Fibroblast of villous mesenchyme (primary cell): ENCODE results near the gene CCDC88A. TPM values are rescaled to one million over a fixed set of nuclear protein-coding genes. Genes with fewer than 3 reads are reported as not detected.

Experiments used
- DNase-seq: peaks from one replicate; pipeline ENCODE4 v3.0.0-alpha.2; 2010; ENCODE audit warnings: low read depth
- H3K4me3 ChIP-seq: 2 replicates; pipeline ENCODE4 v1.5.1; 2011; ENCODE audit warnings: low read depth, mild to moderate bottlenecking, low read length
- total RNA-seq: library from RNA; depleted of rRNA; stranded (reverse); fragments of >200 nt; gene quantifications from 2 replicates; pipeline ENCODE4 v1.2.3, GENCODE V29; 2012
- TF ChIP-seq, protein P1 (sequence below): IDR thresholded peaks from 2 replicates; pipeline ENCODE4 v1.5.1; 2012; ENCODE audit warnings: low read depth, mild to moderate bottlenecking, low read length; ENCODE audit not compliant: insufficient read depth

CCDC88A gene
- total RNA-seq, 1 donor: 70.8 TPM

DNA sequence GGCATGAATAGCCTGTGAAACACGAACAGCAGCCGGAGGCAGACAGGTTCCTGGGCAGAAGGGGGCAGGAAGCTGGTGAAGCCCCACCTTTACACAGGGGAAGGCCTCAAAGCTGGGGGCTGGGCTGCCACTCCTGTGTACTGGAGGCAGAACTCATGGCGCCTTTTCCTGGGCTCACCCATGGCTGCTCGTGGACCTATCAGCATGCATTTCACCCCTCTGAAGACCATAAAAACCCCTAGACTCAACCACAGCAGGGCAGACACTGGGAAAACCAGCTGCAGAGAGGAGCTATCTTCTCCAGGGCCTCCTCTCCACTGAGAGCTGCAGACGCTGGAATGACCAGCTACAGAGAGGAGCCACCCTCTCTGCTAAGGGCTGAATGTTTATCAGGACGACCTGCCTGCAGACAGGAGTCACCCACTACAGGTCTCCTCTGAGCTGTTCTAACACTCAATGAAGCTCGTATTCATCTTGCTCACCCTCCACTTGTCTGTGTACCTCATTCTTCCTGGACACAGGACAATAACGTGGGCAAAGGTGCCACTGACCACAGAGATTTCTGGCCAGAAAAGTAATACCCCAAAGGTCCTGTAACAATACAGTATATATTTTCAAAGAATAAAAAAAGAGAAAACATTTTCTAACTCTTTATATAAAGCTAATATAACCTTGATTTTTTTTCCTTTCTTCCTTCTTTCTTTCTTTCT is 18.9 kb upstream of the CCDC88A start:
- no peak for DNase-seq
- H3K4me3 ChIP-seq: no peak overlapping the region
- TF ChIP-seq, protein P1, sequence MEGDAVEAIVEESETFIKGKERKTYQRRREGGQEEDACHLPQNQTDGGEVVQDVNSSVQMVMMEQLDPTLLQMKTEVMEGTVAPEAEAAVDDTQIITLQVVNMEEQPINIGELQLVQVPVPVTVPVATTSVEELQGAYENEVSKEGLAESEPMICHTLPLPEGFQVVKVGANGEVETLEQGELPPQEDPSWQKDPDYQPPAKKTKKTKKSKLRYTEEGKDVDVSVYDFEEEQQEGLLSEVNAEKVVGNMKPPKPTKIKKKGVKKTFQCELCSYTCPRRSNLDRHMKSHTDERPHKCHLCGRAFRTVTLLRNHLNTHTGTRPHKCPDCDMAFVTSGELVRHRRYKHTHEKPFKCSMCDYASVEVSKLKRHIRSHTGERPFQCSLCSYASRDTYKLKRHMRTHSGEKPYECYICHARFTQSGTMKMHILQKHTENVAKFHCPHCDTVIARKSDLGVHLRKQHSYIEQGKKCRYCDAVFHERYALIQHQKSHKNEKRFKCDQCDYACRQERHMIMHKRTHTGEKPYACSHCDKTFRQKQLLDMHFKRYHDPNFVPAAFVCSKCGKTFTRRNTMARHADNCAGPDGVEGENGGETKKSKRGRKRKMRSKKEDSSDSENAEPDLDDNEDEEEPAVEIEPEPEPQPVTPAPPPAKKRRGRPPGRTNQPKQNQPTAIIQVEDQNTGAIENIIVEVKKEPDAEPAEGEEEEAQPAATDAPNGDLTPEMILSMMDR: no peak

DNA sequence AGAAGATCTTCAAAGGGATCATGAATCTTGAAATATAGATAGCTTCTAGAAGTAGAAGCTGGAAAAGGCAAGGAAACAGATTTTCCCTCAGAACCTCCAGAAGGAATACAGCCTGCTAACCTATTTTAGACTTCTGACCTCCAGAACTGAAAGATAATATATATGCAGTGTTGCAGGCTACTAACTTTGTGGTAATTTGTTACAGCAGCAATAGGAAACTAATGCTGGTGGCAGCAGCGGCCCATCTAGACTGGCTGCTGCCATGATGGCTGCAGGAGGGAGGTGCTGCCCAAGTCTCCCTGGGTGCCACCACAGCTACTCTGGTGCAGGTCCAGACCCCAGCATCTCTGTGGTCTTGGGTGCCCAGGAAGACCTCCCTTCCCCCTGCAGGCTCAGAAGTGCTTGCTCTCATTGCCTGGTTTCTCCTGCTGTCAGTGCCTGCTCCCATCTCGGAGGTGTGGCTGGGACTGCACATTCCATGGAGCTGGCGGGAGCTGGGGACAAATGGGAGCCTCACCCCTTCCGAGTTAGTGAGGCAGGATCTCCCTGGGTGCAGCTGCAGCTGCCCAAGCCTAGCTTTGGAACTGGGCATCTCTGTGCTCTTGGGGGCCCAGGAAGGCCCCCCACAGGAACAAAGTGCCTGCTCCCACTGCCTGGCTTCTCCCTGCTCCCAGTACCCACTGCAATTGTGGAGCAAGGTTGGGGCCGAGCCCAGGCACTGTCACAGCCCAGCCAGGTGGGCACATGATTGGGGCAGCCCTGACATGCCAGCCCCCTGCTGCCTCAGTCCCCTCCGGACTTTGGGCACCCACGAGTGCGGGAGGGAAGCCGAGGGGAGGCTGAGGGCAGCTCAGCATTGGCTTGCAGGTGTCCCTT is 18.1 kb upstream of the CCDC88A start:
- TF ChIP-seq, protein P1: no peak
- no peak for DNase-seq
- H3K4me3 ChIP-seq: no peak overlapping the region

DNA sequence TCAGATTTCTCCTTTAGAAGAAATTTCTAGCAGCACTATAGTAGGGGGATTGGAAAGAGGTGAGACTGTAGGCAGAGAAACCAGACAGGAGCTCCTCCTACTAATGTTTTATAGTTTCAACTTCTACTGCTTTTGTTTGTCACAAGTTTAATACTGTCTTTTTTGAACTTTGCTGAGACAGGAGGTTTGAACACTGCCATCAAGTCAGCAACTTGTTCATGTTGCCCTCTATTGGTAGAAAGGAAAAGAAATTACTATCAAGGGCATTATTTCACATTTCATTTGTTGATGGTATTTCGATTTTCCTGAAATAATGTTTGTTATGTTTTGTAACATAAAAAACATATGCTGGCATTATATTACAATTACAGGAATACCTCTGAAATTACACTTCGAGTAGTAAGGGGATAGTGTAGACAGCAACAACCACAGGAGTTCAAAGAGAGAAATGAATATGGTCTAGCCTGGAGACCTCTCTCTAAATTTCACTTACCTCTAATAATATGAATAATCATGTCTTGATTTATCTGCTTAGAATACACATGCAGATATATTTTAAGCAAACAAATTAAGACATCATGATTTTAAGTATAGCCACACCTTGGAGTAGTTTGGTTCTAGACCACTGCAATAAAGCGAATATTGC is 12.4 kb upstream of the CCDC88A start:
- TF ChIP-seq, protein P1: peak; percentile 65
- no peak overlapping the region for H3K4me3 ChIP-seq
- peak; percentile 65 for DNase-seq

DNA sequence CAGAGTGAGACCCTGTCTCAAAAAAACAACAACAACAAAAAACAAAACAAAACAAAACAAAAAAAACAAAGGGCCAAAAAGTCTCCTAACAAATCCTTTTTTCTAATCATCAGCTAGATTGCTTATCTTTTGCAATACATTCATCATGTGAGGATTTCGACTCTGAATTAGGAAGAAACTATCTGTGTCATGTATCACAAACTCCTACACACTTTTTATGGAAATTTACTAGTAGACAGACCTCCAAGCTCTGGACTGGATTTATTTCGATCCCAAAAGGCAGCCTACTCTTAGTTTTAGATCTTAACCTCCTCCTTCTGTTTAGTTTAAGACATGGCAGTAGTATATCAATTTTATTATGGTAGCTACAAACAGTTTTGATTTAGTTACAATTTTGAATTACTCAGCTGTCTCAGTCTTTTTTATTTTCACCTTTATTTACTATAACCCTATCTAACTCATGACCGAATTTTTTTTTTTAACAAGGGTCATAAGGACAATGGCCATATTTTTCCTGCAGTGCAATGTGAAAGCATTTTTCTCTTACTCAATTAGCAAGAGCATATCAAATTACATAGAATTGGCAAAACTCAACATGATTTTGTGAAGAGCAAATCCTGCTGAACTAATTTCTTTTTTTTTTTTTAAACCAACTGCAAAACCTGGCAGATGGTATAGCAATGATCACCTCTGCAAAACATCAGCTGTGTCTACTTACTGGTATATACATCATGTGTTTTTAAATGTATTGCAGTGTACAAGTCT is 10.7 kb upstream of the CCDC88A start:
- H3K4me3 ChIP-seq: no peak overlapping the region
- TF ChIP-seq, protein P1: no peak
- DNase-seq: peak; percentile 77

DNA sequence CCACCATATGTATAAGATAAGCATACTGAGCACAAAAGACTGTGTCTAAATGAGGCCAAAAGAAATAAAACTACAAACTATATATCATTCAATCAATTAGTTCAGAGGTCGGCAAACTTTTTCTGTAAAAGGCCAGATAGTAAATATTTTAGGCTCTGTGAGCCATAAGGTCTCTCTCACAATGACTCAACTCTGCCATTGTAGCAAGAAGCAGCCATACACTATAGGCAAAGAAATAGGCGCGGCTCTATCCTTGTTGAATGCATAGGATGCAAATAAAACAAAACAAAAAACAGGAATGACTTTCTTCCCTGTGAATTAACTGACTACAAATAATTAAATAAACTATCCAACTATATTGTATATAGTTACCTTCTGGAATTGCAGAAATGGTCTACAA is 8.6 kb upstream of the CCDC88A start:
- no peak overlapping the region for H3K4me3 ChIP-seq
- no peak for DNase-seq
- TF ChIP-seq, protein P1: no peak

DNA sequence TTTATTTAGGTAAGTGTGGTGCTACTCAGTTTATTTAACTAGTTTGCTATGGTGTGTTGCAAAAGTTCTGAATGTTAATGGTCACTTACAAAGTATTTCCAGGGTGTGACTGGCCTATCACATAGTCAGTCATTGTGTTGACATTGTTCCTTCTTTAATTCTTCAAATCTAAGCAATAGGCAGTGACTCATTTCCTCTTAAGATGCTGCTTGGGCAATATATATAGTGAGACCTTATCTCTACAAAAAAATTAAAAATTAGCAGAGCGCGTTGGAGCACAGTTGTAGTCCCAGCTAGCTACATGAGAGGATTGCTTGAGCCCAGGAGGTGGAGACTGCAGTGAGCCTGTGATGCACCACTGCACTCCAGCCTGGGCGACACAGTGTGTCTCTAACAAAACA is 5.8 kb upstream of the CCDC88A start:
- no peak overlapping the region for H3K4me3 ChIP-seq
- TF ChIP-seq, protein P1: no peak
- peak; percentile 94 for DNase-seq
